ENCODE data around the gene MAP4K3.

DNA sequence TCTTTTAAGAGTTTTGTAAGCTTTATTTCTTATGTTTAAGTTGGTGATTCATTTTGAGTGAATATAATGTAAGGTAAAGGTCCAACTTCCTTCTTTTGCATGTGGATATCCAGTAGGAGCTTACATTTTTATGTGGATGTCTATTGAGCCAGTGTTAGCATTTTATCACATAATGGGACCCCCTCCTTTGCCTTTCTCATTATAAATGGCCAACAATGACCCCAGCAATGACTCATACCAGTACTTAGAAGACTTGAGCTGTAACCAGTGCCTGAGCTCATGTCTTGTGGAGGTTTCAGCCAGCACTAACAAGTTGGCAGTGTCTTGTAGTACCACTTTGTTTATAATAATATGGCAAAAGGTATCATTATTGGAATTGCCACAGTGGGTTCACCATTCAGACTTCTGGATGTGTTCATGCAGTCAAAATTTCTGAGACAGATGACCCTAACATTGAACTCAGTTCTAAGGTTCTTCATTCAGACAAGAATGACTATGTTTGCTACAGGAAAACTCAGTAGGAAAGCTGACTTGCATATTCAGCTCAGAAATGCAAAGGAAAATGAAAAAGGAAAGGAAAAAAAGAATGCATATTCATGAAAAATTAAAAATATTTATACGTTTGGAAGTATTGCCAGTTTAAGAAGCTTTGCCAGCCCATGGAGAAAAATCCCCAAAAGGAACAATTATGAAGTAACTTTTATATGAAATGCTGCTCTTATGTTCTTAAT, 234.3 kb downstream of the MAP4K3 start:
- TF ChIP-seq, protein P1, sequence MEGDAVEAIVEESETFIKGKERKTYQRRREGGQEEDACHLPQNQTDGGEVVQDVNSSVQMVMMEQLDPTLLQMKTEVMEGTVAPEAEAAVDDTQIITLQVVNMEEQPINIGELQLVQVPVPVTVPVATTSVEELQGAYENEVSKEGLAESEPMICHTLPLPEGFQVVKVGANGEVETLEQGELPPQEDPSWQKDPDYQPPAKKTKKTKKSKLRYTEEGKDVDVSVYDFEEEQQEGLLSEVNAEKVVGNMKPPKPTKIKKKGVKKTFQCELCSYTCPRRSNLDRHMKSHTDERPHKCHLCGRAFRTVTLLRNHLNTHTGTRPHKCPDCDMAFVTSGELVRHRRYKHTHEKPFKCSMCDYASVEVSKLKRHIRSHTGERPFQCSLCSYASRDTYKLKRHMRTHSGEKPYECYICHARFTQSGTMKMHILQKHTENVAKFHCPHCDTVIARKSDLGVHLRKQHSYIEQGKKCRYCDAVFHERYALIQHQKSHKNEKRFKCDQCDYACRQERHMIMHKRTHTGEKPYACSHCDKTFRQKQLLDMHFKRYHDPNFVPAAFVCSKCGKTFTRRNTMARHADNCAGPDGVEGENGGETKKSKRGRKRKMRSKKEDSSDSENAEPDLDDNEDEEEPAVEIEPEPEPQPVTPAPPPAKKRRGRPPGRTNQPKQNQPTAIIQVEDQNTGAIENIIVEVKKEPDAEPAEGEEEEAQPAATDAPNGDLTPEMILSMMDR (IDR thresholded peaks at IDR 0.05): no peak
- TF ChIP-seq POLR2AphosphoS5 (IDR thresholded peaks at IDR 0.05) (no peak), POLR2A (IDR thresholded peaks at IDR 0.05) (no peak)

Measured in breast epithelium (tissue), 3 donors.